C1 segment of cervical spinal cord (tissue), 14 donors: ENCODE measurements around the gene C2CD2L.
"Not testable (repeated sequence)": the region's sequence is repeated elsewhere in the genome, so short reads cannot be mapped to it uniquely, and the experiment has no call there.

Experiments
- DNase-seq, 14 donors: peaks; one replicate each; lab custom pipeline; 2025; lab: John Stamatoyannopoulos, UW

The C2CD2L gene

GRCh38 chr11:119106564-119107537, at the start of gene C2CD2L:
TSS of gene C2CD2L (plus strand) at chr11:119107344. CDS start at chr11:119107742, 398 bp downstream.
- peak in 13 of 14 donors; percentile 45 to 91 (median 82) for DNase-seq

DNA sequence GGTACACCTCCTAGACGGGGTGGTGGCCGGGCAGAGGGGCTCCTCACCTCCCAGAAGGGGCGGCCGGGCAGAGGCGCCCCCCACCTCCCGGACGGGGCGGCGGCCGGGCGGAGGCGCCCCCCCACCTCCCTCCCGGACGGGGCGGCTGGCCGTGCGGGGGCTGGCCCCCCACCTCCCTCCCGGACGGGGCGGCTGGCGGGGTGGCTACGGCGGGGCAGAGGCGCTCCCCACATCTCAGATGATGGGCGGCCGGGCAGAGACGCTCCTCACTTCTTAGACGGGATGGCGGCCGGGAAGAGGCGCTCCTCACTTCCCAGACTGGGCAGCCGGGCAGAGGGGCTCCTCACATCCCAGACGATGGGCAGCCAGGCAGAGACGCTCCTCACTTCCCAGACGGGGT, 48.0 kb upstream of the C2CD2L start:
- DNase-seq, result not testable (repeated sequence)

- no peak for DNase-seq
Observed at GRCh38 chr11:119061256-119061655, 45.9 kb upstream of the C2CD2L start.

DNA sequence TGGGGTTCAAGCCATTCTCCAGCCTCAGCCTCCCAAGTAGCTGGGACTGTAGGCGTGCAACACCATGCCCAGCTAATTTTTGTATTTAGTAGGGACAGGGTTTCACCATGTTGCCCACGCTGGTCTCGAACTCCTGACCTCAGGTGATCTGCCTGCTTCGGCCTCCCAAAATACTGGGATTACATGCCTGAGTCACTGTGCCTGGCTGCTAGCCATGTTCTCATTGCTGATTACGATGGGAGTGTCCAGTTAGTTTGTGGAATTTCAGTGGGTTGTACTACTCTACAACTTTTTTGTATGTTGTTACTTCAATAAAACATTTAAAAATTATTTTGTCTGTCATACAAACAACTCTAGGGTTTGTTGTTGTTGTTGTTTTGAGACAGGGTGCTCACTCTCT, 44.4 kb upstream of the C2CD2L start:
- DNase-seq, result no peak

- no peak for DNase-seq
Observed at GRCh38 chr11:119065369-119065768, 41.8 kb upstream of the C2CD2L start.

- DNase-seq, result peak; percentile 75 to 97 (median 94)
Observed at GRCh38 chr11:119067371-119068222, 39.5 kb upstream of the C2CD2L start, which contains the start of gene VPS11. TSS of gene VPS11 (plus strand) at chr11:119067818. CDS start at chr11:119067824, 6 bp downstream.

DNA sequence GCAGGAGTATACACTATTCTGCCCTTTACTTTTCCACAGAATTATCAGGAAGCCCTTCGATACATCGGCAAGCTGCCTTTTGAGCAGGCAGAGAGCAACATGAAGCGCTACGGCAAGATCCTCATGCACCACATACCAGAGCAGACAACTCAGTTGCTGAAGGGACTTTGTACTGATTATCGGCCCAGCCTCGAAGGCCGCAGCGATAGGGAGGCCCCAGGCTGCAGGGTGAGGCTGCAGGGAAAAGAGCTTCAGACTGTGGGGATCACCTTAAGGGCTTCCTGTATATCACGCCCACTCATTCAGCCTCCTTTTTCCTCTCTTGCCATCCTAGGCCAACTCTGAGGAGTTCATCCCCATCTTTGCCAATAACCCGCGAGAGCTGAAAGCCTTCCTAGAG, 29.3 kb upstream of the C2CD2L start:
- no peak for DNase-seq

DNA sequence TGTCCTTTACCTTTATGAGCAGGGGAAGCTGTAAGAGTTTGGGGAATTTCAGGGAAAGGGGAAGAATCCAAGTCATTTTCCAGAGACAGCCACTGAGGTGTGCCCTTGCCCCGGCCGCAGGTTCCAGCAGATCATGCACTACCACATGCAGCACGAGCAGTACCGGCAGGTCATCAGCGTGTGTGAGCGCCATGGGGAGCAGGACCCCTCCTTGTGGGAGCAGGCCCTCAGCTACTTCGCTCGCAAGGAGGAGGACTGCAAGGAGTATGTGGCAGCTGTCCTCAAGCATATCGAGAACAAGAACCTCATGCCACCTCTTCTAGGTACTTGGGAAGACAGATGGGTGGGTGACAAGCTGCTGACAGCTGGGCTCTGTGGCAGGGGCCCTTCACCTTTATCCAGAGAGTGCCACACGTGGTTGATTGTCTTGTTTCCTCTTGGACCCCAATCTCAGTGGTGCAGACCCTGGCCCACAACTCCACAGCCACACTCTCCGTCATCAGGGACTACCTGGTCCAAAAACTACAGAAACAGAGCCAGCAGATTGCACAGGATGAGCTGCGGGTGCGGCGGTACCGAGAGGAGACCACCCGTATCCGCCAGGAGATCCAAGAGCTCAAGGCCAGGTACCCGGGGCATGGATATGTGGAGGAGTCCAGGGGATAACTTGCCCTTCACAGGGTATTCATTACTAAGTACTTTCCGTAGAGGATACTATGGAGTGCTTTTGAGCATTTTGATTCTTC, 28.3 kb upstream of the C2CD2L start:
- no peak for DNase-seq

DNA sequence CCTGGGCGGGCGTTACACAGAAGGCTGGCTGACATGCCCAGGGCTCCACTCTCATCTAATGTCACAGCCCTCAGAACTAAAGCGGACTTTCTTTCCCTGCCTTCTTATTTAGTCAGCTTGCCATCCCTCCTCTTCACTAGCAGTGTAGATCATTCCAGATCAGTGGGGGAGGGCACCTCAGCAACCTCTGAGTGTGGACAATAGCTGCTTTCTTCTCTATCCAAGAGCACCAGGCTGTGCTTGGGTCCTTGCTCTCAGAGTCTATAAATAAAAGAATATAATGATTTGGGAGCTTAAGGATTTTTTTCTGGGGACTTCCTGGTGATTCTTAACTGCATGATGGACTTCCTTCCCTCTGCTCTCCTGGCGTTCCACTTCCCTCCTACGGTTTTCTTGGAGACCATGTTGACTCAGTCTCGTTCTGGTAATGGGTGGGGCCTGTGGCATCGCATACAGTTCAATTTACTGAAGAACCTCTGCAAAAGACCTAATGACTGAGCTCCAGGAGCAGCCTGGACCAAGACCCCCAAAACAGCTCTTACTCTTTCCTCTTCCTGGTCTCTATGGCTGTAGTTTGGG, 25.4 kb upstream of the C2CD2L start:
- DNase-seq, result peak in 11 of 14 donors; percentile 17 to 60 (median 45)

- DNase-seq, result peak; percentile 88 to 99 (median 96)
Observed at GRCh38 chr11:119084663-119085436, 22.3 kb upstream of the C2CD2L start, which contains the start of gene HMBS. TSS of gene HMBS (plus strand) at chr11:119084881. CDS start at chr11:119085034, 153 bp downstream.

DNA sequence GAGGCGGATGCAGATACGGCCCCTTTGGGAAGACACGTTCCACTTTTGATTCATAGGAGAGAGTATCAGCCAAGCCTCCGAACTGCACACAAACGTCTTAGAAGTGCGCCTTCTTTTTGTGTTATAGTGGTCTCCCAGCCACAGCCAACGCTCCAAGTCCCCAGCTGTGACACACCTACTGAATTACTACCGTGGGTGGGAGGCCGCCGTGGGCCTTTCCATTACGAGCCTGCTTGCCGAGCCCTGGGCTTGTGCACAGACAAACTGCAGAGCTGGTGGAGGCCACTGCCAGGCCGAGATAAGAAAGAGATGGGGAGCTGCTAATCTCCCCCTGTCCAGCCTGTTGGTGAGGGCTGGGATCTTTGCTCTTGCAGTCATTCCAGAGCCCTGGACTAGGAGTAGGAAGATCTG, 21.7 kb upstream of the C2CD2L start:
- no peak for DNase-seq

DNA sequence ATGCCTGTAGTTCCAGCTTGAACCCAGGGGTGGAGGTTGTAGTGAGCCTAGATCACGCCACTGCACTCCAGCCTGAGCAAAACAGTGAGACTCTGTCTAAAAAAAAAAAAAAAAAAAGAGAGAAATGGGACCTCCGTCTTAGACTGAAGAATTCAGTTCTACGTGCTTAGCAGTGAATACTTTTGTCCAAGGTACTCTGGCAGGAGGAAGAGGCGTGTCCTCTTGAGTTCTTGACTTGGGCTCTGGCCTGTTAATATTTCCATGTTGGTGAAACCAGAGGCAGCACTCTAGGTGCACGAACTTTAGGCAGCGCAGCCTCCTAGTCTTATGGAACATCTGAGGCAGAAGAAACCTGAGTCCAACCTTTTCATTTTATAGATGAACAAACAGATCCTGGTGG, 20.0 kb upstream of the C2CD2L start:
- DNase-seq, result no peak

DNA sequence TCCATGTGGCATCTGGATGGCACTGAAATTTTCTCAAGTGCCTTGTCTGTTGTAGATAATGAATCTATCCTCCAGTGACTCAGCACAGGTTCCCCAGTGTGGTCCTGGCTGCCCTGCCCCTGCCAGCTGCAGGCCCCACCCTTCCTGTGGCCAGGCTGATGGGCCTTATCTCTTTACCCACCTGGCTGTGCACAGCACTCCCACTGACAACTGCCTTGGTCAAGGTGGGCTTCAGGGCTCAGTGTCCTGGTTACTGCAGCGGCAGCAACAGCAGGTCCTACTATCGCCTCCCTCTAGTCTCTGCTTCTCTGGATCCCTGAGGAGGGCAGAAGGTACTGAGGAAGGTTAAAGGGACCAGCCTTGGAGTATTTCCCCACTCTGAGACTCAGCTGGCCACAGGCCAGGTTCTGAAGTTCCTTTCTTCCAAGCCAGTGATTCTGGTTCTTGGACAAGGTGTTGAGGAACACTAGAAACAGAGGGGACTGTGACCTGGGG, 19.4 kb upstream of the C2CD2L start:
- no peak for DNase-seq

GRCh38 chr11:119088406-119088805, 18.7 kb upstream of the C2CD2L start:
- DNase-seq, result no peak

GRCh38 chr11:119089319-119089718, 17.8 kb upstream of the C2CD2L start:
- no peak for DNase-seq

- no peak for DNase-seq
Observed at GRCh38 chr11:119091178-119091577, 16.0 kb upstream of the C2CD2L start.

DNA sequence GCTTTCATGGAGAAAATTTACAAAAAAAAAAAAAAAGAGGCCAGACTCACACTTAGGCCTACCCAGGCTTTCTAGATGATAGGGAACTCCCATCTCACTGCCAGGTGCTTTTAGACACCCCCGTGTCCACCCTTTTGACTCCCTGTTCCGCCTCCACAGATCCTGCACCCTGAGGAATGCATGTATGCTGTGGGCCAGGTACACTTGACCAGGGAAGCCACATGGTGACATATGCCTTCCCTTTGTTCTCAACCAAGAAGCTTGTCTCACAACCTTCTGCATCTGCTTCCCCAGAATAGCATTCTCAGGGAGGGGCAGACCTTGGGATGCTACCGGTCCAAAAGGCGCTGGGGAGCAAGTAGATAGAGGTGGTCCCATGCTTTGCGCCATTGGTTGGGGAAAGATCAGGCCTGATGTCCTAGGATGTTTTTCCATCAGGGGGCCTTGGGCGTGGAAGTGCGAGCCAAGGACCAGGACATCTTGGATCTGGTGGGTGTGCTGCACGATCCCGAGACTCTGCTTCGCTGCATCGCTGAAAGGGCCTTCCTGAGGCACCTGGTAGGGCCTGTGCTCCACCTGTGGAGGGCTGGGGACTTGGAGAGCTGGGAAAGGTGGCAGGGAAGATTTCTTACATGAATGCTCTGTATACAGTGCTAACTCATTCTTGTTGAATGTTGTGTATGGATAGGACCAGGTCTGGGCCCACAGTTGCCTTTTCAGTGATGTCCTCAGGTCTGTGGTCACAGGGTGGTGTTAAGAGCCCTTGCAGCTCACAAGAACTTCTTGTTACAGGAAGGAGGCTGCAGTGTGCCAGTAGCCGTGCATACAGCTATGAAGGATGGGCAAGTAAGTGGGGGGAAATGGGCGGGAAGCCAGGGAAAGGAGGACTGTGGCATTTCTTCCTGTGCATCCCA, 14.9 kb upstream of the C2CD2L start:
- no peak for DNase-seq
